GM19467 (cell line): Measurements from ENCODE around the gene RABIF.
"Not testable (repeated sequence)": the region's sequence is repeated elsewhere in the genome, so short reads cannot be mapped to it uniquely, and the experiment has no call there.

Experiments used
- ATAC-seq: cut with Tn5 transposase; IDR thresholded peaks from one replicate; pipeline ENCODE4 v1.9.1; 2021; ENCODE audit warnings: mild to moderate bottlenecking, moderate library complexity; ENCODE audit not compliant: unreplicated experiment

The RABIF gene

DNA sequence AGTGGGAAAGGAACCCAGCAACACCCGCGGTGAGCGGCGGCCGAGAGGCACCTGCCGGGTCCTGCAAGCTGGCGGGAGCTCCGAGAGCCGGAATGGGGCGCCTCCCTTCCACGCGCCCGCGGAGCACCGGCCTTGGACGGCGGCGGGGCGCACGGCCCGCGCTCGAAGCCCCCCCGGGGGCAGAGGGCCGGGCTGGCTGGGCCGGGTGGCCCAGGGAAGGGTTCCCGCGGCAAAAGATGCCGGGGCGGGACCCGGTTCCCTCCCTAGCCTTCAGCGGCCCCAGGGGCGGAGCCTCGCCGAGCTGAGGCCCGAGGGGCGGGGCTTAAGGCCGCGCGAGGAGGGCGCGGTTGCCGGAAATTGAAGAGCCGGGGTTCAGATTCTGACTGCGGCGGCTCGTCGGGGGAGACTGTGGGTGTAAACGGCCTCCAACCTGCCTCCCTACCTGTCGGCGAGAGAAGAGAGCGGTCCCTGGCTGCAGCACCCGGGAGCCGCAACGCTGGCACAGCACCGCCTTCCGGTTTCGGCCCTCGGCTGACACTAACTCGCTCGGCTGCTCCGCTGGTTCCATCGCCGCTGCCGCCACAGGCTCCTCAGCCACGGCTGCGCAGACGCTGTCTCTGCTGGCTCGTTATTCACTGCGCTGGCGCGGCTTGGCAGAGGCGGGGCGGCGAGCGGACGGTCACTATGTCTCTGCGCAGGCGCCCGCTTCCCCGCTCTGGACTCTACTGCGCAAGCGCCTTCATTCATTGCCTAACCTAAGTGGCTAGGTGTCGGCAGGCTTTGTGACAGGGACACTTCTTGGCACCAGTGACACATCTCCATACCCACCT, at the start of gene RABIF:
Gene RABIF (minus strand): TSS at position 619 of the 830 bp plus-strand sequence. CDS start 51 bp downstream, at position 568.
- ATAC-seq = peak; percentile 85

DNA sequence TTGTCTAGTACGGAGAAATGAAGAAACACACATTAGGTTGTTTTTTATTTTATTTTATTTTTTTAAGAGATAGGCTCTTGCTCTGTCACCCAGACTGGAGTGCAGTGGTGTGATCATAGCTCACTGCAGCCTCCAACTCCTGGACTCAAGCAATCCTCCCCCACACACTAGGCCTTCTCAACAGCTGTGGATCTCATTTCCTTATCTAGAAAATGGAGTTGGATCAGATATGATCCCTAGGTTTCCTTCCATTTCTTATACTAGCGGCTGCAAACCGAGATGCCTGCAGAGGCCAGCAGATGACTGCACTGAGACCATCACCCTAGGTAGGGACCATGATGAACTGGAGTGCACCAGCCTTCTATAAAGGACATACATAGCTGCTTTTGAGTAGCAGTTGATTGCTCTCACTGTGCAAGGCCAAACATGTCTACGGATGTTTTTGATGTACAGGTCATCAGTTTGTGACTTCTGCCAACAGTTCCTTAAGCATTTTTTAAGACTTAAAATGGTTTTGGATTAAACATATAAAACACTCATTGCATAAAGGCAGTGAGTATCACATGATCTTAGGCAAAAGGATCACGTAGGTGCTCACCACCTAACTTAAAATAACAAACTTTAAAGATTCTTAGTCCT, 49.5 kb upstream of the RABIF start:
- ATAC-seq = no peak

DNA sequence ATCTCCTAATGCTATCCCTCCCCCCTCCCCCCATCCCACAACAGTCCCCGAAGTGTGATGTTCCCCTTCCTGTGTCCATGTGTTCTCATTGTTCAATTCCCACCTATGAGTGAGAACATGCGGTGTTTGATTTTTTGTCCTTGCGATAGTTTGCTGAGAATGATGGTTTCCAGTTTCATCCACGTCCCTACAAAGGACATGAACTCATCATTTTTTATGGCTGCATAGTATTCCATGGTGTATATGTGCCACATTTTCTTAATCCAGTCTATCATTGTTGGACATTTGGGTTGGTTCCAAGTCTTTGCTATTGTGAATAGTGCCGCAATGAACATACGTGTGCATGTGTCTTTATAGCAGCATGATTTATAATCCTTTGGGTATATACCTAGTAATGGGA, 47.5 kb upstream of the RABIF start:
- not testable (repeated sequence) for ATAC-seq

DNA sequence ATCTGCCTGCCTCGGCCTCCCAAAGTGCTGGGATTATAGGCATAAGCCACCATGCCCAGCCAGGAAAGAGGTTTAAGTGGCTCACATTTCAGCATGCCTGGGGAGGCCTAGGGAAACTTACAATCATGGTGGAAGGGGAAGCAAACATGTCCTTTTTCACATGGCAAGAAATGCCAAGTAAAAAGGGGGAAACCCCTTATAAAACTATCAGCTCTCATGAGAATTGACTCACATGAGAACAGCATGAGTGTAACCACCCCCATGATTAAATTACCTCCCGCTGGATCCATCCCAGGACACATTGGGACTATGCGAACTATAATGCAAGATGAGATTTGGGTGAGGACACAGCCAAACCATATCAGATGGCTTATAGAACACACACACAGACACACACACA, 46.9 kb upstream of the RABIF start:
- no peak for ATAC-seq

DNA sequence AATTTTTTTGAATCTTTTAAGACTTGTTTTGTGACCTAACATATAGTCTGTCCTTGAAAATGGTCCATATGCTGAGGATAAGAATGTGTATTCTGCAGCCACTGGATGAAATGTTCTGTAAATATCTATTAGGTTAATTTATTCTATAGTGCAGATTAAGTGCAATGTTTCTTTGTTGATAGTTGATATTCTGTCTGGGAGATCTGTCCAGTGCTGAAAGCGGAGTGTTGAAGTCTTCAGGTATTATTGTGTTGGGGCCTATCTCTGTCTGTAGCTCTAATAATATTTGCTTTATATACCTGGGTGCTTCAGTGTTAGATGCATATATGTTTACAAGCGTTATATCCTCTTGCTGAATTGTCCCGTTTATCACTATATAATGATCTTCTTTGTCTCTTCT, 45.8 kb upstream of the RABIF start:
- no peak for ATAC-seq

DNA sequence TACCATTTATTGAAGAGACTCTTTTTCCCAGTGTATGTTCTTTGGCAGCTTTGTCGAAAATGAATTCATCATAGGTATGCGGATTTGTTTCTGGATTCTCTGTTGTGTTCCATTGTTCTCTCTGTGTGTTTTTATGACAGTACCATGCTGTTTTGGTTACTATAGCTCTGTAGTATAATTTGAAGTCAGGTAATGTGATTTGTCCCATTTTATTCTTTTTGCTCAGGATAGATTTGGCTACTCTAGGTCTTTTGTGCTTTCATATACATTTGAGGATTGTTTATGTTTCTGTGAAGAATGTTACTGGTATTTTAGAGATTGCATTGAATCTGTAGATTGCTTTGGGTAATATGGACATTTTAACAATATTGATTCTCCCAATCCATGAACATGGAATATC, 43.5 kb upstream of the RABIF start:
- no peak for ATAC-seq

DNA sequence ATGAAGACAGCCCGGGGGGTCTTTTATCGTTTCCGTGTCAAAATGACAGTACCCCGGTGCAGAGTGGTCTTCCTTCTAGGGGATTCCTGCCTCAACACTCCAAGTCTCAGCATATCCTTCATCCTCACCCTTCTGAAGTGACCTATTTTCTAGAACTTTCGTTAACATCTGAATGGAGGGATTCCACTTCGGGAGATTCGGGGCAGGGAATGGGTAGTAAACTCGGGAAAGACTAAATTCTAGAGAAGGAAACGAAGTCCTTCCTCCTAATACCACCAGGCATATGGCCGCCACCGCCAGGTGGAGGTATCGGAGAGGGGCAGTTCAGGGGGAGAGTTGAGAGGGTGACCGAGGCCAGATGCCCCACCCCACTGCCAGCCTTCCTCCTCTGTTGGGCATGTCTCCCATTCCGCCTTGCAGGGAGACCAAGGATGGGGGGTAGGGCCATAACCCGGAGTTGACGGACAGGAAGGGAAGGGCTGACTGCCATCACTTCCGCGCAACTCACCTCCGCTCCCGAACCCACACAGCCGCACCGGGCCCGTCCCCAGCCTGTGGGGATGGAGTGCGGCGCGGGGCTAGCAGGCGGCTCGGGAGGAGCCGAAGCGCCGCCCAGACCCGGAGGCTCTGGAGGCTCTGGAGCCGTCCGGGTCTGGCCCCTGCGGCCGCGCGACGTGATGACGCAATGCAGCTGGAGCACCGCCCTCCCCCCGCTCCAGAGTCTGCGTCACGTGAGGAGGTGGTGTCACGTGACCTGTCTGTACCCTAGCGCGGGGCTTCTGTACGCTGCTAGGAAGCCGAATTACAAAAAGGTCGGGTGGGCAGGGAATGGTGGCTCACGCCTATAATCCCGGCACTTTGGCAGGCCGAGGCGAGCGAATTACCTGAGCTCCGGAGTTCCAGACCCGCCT, 37.9 kb upstream of the RABIF start, which contains the start of gene KLHL12:
Gene KLHL12 (minus strand): TSS at position 654 of the 911 bp plus-strand sequence. CDS start 2,072 bp downstream, outside the sequence.
- ATAC-seq = peak; percentile 92

DNA sequence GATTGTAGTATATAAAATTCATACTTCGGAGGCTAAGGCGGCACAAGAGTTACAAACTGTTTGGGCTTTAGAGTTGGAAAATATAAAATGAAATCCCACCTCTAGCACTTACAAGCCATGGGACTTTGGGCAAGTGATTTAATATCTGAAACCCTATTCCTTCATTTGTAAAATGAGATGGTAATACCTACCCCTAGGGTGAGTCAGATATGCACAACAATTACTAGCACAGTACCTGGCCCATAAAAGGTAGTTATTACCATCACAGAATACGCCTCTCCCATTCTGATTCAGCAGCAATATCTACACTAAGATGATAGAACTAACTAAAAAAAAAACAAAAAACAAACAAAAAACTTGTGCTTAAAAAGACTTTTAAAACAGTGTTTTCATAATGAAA, 34.6 kb upstream of the RABIF start:
- no peak for ATAC-seq

DNA sequence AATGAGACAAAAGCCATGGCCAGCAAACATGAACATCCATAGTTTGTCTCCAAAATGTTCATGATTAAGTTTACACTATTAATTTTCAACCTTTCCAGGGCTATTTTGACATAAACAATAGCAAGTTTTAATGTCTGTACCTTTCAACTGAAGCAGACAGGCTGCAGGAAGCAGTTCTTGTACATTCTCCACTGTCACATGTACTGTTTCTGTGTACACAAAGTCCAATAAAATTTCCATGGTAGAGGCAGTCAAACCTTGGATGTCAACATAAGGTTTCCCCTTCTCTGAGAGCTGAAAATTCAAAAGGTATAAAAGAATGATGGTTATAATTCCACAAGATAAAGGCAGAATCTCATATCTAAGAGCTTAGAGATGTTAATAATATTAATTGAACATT, 30.7 kb upstream of the RABIF start:
- no peak for ATAC-seq

DNA sequence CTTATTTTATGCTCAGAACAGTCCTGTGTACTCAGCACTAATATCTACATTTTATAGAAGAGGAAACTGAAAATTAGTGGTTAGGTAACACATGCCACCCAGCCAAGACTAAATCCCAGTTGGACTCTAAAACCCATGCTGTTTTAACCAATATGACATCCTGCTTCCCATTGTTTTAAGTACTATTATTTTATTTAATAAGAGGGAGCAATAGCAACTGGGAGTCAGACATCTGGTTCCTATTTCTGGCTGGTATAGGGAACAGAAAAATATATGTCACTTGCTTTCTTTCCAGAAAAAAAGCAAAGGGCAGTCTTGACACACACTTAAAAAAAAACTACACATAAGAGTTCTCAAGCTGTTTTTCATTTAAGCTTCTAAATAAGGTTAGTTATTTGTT, 26.2 kb upstream of the RABIF start:
- no peak for ATAC-seq

DNA sequence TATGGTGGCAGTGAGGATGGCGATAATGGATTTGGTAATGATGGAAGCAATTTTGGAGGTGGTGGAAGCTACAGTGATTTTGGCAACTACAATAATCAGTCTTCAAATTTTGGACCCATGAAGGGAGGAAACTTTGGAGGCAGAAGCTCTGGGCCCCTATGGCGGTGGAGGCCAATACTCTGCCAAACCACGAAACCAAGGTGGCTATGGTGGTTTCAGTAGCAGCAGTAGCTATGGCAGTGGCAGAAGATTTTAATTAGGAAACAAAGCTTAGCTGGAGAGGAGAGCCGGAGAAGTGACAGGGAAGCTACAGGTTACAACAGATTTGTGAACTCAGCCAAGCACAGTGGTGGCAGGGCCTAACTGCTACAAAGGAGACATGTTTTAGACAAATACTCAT, 23.5 kb upstream of the RABIF start:
- not testable (repeated sequence) for ATAC-seq

DNA sequence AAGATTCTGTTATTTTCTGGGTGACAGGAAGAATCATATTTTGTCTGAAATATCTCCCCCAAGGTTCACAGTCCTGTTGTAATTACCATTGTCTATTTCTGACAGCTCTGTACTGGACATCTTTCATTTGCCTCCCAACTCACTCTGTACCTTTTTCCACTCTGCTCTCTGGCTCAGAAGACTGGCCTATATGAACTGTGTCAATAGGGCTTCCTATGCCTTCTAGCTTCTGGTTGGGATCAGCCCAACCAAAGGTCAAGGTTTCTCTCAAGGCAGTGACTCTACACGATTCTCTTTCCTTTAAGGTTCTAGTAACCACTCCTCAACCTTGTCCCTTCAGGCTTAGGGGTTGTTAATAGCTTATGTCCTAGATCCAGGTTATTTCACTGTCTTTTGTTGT, 20.5 kb upstream of the RABIF start:
- no peak for ATAC-seq

DNA sequence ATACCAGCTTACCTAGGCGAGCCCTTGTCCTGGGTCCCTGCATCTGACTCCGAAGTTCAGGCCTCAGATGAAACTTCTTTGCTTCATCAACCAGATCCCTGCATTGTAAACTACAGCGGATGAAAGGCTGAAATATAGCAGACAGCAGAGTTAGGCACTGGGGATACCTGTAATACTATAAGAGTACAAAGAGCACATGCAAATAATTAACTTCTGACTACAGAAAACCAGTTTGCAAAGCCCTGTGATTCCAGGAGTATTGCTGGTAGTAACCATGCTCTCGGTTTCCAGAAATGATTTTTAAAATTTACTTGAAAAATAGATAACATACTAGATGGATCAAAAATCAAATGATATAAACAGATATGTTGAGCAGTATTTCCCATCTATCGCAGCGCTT, 20.0 kb upstream of the RABIF start:
- ATAC-seq = no peak

DNA sequence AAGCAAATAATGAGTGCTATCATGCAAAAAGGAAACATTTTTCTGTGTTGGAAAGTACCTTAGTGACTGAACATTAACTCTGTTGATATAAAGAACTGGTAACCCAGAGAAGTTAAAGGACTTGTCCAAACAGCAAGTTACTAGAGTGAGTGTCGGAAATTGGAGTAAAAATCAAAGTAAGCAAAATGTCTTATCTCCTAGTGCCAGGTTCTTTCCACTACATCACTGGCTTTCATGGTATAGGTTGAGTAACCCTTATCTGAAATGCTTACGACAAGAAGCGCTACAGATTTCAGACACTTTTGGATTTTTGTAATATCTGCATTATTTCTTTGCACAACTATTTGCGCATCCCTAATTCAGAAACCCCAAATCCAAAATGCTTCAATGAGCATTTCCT, 16.4 kb upstream of the RABIF start:
- ATAC-seq = no peak

DNA sequence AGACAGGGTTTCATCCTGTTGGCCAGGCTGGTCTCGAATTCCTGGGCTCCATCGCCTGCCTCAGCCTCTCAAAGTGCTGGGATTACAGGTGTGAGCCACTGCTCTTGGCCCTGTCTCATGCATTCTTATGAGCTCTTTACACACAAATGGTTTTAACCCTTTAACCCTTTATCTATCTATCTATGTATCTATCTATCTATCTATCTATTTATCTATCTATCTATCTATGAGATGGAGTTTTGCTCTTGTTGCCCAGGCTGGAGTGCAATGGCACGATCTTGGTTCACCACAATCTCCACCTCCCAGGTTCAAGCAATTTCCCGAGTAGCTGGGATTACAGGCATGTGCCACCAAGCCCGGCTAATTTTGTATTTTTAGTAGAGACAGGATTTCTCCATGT, 14.9 kb upstream of the RABIF start:
- ATAC-seq = not testable (repeated sequence)

DNA sequence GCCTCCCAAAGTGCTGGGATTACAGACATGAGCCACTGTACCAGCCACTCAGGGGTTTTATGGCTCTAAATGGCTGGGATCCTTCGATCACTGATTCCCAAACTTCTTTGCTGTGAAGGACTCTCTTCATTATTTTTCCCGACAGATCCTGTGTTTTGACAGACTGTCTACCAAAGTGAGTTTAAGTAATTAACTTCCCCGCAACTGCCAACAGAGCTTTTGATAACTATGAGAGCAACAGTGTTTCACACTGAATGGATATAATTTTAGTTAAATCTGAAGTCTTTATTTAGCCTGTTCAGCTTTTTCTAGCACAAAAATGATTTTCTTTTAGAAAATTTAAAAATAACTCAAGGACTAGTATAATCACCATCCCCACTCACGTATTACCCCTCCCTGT, 12.6 kb upstream of the RABIF start:
- ATAC-seq = no peak

DNA sequence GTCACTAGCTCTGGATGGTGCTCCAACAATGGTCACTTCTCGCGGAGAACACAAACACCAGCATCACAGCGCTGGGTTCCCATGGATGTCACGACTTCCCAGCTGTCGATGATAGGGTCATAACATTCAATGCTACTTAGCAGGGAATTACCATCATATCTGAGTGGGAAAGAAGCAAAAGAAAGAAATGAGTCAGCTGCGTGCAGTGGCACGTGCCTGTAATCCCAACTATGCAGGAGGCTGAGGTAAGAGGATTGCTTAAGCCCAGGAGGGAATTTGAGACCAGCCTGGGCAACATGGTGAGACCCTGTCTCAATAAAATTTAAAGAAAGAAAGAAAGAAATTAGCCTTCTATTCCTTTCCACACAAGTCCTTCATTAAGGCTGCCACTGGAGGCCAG, 3.6 kb upstream of the RABIF start:
- ATAC-seq = no peak

DNA sequence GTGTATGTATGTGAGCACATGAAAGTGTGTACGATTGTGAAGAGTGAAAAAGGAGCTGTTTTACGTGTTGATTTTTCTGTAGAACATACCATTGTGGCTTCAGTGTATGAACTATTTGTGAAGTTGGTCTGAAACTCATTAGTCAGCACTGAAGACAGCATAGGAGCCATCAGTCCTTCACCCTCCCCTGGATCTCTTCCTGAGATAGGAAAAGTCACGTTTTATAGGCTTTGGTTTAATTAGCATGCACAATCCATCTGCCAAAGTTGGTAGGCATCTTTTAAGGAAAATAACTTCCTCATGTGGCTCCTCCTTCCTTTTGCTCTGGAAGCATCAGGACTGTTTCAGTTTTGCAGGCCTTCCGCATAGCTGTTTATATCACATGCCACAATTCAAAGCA, 1.4 kb upstream of the RABIF start:
- no peak for ATAC-seq

DNA sequence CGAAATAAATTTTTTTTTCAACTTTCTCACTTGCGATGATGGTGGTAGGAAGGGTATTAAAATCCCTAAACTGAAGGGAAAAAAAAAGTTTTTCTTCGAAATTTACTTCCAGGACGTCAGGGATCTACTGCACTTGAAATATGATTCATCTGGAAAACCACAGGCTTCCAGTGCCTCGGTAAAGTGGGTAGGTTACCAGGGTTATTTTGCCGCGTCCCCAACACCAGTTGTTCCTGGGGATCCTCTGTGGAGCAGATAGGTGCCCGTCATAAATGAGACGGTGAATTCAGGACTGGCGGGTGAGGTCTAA, 773 bp downstream of the RABIF start:
- no peak for ATAC-seq

DNA sequence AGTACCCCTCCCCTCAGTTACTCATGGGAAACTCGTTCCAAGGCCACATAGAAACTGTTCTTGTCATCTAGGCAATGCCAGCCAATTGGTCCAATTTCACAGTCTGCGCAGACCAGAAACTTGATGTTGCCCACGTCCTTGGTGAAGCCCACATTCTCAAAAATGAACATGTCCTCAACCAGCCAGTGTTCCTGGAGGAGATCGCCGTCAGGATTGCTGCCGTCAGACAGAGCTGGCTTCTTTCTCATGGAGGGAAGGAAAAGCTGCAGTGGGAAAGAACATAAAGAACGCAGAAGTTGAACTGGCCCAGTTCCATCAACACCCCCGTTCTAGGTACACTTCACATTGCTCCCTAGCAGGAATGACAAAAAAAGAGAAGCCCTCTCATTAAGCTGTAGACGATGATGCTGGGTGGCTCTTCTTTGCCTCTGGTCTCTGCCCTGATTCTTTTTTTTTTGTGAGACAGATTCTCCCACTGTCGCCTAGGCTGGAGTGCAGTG, 7.9 kb downstream of the RABIF start:
- no peak for ATAC-seq

DNA sequence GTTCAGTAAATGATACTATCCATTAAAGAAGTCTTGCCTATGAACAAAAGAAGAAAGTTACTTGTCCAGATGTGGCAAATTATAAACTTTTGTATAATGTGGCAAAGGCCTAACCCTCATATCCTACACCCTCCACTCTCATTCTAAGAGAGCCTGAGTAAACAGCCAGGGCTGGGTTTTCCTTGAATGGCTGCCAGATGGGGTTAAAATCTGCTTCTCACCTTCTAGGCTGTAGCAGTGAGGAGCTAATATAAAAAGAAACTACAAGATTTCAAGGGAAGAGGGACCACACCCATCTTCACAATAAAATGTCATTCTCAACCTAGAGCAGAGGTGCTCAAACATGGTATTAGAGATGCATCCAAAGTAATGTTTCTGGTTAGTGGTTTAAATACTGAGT, 8.9 kb downstream of the RABIF start:
- ATAC-seq = no peak
